Stimulated activated CD8-positive, alpha-beta memory T cell treated with anti-CD3 and anti-CD28 coated beads, Interleukin-12 subunit alpha, Interleukin-12 subunit beta, amount 100 ng/mL, for 24 hours (primary cell): ENCODE results near the gene MRPS2.
"Not testable (repeated sequence)": the region's sequence is repeated elsewhere in the genome, so short reads cannot be mapped to it uniquely, and the experiment has no call there.

Experiments used
- DNase-seq: peaks from one replicate; pipeline ENCODE4 v3.0.0-alpha.2; 2020; ENCODE audit errors: extremely low read depth

The MRPS2 gene

DNA sequence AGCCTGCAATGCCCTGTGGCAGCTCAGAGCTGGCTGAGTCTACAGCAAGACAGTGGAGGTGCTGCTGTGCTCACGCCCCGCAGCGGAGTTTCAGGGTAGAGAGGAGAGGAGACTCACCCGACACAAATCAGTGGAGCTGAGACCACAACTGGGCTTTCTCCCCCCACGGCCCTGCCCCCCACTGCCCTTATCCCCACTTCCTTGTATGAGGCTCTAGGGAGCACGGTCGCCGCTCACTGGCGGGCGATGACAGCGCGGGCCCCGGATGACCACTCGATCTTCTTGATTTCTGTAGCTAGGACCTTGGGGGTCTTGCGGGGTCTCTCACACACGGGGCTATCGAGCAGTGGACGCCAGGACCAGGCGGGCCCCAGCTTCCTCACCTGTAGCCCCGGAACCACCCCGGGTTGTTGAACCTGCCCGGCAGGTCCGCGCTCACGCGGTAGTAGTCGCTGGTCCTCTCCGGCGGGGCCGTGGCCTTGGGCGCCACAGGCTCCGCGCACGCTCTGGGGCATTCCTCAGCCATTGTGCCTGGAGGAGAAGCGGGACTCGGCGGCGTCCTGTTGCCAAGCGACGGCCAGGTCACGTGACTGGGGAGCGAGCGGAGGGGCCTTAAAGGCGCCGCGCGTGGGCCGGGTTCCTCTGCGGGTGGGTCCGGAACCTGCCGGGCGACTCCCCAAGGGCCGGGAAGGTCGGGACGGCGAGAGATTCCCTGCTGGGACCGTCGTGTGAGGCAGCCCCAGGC lies 984 bp upstream of the MRPS2 start:
- peak; percentile 76 for DNase-seq

DNA sequence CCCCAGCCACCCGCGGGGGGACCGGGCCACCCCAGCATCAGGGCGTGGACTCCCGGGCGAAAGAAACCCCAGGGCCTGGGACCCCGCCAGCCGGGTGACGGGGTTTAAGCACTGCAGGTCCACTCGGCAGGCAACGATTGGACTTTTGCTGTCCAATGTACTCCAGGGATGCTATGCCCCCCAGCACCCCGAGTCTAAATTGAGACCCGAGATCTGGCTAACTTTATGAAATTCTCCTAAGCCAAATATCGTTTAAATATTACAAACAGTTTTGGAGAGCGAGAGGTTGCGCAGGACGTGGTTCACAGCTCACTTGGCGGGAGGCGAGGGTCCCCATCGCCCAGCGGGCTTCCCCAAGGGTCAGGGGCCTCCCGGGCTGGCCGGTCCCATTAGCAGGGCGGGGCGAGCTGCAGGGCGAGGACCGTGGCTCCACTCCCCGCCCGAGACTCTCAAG lies 384 bp upstream of the MRPS2 start:
- DNase-seq = no peak

DNA sequence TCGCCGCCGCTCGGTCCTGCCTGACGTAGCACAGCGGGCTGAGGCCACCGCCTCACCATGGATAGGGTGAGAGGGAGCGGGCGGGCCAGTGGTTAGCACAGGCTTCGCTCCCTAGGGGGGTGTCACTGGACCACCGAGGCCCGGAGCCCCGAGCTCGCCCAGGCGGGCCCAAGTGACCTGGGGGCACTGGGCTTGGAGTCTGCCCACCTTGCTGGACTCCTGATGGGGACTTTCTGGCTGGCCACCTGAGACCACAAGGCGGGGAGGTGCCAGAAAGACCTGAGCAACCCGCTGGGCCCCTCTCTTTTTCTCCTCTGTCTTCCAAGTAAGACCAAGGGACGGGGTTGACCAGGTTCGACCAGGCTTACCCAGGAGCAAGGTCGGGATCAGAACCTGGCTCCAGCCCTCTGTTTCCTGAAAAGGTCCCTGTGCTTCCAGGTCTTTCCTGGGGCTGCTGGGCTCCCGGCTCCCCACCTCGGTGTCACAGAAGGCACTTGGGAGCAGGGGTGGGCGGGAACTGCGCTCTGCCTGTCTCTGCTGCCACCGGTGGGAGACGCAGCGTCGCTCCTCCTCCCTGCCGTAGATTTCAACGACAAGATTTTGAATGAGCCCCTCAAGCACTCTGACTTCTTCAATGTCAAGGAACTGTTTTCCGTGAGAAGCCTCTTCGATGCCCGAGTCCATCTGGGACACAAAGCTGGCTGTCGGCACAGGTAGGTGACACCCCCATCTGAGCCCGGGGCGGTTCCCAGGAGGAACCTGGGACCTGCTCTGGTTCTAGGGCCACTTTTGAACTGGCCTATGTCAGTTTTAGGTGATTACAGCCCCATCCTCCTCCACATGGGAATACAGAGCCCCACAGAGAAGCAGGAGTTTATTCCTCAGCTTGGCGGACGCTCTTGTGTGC lies 1.0 kb downstream of the MRPS2 start:
- no peak for DNase-seq

DNA sequence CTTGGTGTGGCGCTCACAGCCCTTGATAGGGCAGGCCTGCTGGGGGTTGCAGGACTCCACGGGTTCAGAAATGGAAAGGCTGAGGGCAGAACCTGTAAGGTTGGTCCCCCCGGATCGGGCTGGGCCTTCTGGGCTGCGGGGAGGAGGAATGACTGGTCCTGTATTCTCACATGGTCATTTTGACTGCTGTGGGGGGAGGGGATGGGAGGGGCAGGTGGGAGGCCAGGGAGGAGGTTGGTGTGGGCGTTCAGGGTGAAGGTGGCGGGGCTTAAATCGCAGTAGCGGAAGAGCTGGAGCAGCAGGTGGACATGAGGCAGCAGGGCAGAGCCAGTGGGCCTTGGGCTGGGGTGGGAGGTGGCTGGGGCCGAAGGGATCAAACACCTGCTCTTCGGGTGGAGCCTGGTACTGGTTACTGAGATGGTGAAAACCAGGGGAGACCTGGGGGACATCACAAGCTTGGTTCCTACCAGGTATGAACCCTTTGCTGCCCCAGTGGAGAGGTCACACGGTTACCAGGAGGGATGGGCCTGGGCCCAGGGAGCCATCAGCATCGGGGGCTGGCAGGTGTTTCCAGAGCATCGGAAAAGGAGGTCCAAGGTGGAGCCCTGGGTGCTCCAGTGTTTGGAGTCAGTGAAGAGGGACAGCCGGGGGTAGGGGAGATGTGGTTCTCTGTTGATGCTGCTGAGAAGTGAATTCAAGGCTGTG lies 1.8 kb downstream of the MRPS2 start:
- no peak for DNase-seq

DNA sequence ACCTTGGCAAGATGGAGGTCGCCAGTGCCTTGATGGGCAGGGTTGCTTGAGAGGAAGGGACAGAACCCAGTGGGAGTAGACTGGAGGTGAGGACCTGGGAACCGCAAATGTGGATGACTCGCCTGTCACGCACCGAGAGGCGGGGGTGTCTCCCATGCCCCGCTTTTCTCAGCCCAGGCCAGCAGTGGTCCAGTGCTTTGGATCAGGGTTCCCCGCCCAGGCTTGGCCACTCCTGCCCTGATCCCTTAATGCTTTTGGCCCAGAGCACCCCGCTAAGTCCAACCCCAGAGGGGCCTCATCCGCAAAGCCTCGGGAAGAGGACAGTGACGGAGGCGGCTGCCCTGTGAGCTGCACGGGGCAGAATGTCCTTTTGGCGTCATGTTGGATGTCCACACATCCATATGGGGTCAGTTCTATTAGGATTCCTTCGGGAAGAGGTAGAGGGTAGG lies 2.4 kb downstream of the MRPS2 start:
- no peak for DNase-seq

DNA sequence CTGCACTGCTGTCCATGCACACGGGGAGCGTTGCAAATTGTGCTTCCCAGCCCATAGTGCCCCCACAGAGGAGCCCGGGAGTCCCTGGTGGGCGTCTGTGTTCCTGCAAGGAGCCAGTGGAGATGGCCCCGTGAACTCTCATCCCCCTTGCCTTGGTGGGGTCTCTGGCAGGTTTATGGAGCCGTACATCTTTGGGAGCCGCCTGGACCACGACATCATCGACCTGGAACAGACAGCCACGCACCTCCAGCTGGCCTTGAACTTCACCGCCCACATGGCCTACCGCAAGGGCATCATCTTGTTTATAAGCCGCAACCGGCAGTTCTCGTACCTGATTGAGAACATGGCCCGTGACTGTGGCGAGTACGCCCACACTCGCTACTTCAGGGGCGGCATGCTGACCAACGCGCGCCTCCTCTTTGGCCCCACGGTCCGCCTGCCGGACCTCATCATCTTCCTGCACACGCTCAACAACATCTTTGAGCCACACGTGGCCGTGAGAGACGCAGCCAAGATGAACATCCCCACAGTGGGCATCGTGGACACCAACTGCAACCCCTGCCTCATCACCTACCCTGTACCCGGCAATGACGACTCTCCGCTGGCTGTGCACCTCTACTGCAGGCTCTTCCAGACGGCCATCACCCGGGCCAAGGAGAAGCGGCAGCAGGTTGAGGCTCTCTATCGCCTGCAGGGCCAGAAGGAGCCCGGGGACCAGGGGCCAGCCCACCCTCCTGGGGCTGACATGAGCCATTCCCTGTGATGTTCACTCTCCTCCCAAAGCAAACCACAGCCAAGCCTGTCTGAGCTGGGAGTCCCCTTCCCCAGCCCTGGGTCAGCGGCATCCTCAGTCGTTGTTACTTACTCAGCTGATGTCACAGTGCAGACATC lies 3.1 kb downstream of the MRPS2 start:
- no peak for DNase-seq

DNA sequence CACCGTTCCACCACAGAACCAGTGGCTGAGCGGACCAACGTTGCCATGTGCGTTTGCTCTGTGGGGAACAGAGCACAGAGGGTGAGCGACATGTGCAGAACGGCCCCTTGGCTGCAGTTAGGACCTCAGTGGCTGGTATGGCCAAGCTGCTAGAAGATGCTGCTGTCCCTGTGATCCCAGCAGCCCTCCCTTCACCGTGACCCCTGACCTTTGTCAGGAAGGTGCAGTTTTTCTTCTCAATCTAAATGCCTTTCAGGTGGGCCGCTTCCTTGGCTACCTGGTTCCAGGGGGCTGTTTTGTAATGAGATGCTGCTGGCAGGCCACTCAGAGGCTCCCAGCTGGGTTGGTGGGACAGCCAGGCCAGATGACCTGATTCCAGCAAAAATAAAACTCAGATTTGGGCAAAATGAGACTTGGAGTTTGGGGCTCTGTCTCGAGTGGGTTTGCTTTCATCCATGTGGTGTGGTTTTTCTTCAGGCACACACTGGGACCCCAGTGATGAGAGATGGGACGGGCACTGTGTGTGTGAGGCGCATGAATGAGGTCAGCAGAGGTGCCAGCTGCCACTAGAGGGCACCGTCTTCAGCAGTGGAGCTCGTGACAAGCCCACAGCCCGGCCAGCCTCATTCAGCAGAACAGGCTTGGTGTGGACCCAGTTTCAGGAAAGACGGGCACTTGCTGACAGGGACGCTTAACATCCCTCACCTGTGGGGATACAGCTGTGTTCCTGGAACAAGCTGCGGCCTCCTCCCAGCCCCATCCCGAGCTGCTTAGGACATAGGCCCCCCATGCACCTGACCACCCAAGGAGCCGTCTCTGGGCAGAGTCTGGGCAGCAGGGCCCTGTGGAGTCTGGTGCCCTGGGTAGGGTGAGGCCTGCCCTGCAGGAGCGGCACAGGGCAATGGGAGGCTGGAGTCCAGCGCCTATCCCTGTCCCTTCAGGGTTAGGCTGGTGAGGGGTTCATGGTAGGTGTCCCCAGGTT lies 4.1 kb downstream of the MRPS2 start:
- peak; percentile 14 for DNase-seq

DNA sequence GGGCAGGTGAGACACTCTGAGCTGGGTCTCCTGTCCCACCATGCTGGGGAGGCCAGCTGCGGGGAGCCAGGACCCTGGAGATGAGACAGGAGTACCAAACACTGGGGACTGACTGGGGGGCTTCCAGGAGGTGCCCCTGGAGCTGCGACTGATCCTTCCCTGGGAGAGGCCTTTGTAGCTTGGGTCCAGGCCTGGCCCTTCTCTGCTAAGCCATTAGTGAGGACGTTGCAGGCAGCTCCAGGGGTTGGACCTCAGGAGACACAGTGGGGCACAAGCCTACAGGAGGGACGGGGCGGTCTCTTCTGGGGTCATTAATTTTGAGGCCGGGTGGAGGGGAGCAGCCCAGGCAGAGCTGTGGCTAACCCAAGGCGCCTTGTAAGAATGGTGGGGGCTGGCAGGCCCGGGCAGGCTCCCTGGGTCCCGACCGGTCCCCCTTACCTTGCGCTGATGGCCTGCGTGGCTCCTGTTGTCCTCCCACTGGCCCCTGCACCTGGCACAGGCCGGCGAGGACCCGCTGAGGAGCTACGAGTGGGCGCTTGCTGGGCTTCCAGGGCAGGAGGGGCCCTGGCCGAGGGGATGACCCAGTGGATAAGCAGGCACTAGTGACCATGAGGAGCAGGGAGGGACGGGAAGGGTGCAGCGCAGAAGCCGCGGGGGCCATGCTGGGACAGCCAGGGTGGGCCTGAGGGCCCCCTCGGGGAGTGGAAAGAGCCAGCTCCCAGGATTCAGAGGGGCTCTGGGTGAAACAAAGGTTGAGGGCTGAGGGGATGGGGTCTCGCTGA lies 5.1 kb downstream of the MRPS2 start:
- no peak for DNase-seq

DNA sequence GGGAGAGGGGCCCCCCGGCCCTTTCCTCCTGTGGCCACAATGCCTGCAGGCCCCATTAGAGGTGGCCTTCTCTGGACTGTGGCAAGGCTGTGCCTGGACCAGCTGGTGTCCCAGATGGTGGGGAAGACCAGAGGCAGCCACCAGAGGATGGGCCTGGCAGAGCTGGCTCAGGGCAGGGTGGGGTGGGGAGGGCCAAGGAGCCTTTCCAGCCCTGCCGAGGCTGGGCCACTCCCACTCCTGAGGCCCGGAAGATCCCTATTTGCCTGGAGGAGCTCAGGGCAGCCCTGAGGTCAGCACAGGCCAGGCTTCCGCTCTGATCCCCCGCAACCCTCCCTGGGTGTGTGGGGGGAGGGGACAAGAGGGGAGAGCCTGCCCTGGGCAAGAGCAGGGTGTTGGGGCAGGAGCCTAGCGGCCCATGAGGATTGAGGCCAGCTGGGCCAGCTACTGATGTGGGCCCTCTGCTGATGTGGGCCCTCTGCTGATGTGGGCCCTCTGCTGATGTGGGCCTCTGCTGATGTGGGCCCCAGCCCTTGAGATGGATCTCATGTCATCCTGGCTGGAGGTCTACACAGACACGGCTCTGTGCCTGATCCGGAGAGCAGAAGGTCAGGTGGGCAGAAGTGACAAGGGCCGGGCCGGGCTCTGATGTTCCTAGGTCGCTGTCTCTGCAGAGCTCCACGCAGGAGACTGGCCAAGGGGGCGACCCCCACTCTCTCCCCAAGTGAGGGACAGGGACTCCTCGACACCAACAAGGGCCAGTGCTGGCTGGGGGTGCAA lies 6.0 kb downstream of the MRPS2 start:
- no peak for DNase-seq

DNA sequence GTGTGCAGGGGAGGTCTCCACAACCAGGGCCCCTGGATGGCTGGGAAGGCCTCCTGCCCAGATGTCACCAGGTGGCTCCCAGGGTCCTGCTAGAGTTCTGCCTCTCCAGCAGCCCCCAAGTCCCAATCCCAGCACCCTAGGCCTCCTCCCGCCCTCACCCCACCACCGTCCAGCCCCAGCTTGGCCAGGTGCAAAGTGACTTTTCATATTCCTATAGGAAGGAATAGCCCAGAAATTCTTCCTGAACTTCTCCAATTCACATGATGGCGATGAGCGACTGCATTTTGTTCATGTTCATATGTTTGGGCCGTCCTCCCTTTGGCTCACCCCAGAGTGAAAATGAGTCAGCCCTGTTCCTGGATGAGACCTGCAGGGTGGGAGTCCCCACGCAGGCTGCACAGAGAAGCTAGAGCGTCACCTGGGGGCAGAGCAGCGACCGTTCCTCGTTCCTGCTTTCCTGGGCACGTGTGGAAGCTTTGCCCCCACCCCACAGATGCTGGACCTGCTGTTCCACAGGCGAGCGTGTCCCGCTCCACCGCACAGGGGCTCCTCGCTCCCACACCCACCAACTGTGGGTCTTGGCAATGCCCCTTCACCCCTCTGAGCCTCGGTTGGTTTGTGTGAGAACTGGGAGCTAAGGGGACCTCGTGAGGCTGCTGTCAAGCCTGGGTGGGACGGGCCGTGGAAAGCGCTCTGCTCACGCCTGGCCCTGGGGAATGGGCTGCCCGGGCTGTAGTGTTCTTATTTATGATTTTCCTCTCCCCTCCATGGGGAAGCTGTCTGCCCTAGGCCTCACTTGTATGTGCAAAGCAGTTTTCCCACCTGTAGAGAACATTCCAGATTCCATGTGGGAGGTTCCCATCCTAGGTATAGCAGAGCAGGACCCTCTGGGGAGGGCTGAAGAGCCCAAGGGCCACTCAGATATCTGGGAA lies 6.9 kb downstream of the MRPS2 start:
- no peak for DNase-seq

DNA sequence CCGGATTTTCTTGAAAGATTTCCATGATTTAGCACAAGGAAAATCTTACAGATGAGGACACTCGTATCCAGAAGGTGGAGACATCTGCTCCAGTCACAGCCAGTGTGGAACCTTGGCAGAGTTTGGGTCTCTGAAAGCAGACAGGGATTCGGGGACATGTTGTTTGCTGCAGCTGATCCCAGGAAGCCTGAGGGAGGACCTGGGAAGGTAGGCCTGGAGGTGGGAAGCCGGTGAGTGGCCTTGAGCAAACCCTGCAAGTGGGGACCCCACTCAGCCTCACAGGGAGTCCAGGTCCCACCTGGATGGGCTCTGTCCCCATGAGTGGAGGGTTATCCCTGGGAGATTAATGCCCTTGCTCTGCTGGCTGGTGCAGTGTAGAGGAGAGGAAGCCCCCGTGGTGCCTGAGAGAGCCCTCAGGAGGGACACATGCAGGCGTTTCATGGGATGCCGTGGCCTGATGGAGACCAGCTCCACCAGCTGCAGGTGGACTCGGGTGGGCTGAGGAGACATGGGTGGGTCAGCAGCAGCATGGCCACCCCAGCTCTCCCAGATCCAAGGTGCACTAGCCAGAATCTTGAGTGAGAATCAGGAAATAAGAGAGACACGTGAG lies 7.8 kb downstream of the MRPS2 start:
- DNase-seq = no peak

DNA sequence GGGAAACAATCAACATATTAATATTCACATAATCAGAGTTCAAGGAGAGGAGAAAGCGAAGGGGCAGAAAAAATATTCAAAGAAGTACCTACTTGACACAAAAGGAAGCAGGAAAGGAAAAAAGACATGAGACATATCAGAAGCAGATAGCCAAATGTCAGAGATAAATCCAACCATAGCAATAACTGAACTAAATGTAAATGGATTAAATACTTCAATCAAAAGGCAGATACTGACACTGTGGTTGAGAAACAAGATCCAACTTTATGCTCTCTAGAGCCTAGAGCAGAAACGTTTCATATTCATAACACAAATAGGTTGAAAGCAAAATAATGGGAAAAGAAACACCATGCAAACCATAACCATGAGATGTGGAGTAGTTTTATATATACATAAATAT lies 9.0 kb downstream of the MRPS2 start:
- no peak for DNase-seq

DNA sequence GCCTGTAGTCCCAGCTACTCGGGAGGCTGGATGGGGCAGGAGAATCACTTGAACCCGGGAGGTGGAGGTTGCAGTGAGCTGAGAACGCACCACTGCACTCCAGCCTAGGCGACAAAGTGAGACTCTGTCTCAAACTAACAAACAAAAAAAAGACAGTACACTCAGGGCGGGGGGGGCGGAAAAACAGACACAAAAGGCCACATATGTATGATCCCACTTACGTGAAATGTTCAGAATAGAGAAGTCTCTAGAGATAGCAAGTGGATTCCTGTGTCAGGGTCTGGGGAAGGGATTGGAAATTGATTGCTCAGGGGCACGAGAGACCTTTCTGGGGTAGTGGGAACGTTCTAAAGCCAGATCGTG lies 11.7 kb downstream of the MRPS2 start:
- no peak for DNase-seq

DNA sequence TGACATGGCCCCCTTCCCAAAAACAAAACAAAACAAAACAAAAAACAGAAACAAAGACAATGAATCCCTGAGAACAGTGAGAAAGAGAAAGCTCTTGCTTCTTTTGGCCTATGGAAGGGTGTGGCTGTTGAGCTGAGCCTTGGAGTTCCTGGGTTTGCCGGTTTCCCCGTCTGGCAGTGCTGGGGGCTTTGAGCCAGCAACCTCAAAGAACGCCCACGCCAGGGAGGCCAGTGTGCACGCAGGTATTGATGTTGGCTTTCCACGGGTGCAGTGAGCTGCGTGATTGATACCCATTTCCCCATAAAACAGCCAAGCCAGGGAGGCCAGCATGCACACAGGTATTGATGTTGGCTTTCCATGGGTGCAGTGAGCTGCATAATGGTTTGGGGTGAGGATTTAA lies 12.4 kb downstream of the MRPS2 start:
- DNase-seq = no peak

DNA sequence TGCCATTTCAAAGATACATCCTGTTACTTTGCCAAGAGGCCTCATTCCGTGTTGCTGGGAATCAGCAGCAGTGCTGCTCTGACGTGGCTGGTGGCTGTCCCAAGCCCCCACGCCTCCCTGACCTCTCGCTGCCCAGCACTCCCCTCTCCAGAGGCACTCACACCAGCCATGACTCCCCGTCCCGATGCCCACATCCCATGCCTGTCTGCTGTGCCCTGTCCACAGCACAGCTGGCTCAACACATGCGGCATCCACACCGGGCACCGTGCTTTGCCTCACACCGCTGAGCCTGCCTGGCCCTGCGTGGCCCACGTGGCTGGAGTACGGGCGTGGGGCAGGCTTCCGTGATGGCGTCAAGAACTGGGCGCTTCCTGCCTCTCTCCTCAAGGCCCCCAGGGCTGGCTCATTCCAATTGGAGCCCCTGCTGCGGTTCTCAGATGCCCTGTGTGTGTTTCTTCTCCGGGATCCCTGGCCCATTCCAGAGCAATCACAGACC lies 12.9 kb downstream of the MRPS2 start:
- DNase-seq = no peak

DNA sequence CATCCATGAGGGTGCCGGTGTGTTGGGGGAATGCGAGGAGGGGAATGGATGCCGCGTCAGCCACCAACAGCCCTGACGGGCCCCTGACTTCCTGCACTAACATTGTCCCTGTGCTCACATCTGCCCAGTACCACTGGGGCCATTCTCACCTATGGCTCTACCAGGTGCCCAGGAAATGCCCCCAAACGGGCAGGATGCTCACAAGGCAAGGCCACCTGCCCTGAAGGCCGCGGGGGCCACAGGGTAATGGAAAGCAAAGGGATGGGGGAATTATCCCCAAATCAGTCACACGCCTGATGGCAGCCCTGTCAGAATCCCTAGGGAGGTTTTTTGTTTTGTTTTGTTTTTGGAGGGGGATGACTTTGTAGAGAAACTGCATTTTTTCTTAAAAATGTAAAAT lies 13.4 kb downstream of the MRPS2 start:
- DNase-seq = not testable (repeated sequence)
